Measurements from ENCODE around the gene TNS2.

DNA sequence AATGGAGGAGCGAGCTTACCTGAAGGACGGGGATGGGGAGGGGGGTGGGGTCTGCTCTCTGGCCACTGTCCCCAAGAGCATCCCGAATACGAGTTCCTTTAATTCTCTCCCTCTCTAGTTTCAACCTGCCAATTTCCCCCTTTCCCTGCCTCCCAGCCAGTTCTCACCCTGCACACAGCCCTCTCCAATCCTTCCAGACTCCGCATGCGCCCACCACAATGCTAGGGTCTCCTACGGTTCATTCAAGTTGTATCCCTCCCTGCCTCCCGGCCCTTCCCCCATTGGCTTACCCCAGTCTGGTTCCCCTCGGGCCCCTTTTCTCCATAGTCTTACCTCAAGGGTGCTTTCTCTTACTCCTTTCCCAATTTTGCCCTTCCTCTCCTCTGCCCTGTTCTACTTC lies 46.9 kb downstream of the TNS2 start:
- no peak for TF ChIP-seq CTCF (conservative IDR thresholded peaks at IDR 0.05; ENCODE audit: low read depth, low read length)
- no peak for TF ChIP-seq EZH2 (IDR thresholded peaks at IDR 0.05; ENCODE audit: low read length, unreplicated experiment)

Measured in PC-3 (cell line).